GM21367 (cell line): ENCODE measurements around the gene CADM1.

Experiments
- ATAC-seq: cut with Tn5 transposase; IDR thresholded peaks from one replicate; pipeline ENCODE4 v1.9.1; 2021; ENCODE audit not compliant: unreplicated experiment

CADM1 gene

GRCh38 chr11:115159207-115159606, 345.0 kb downstream of the CADM1 start:
- no peak for ATAC-seq

DNA sequence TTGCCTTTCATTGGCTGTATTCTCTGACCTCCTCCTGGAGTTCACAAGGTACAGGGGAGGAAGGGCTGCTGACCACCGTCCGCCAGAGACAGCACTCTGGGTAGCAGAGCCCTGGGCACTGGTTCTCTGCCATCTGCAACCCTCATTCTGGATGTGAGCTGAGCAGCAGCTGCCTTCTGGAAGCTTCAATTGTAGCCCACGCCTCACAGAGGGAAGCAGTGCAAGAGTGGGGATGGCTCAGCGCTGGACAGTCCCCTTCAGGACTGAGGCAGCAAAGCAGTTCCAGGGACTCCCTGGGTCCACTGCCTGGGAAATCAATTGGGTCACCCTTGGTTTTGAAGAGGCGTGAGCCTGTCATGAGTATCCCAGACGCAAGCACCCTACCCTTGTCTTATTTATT, 346.2 kb downstream of the CADM1 start:
- ATAC-seq, result no peak

- ATAC-seq, result no peak
Measured at GRCh38 chr11:115157247-115157646, 347.0 kb downstream of the CADM1 start.

DNA sequence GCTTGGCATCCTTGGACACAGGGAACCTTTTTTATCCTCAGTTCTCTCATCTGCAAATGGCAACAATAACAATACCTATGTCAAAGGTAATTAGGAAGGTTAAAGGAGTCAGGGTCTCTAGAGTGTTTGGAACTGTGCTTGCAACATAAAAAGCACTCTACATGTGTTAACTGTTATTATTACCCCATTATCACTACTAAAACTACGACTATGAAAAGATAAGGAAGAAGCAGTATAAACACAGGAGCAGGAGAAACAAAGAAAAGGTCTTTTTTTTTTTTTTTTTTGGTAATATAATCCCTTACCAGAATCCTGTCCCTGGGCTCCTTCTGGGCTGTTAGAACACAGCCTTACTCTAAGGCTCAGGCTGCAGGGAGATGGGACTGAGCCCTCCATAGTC, 348.2 kb downstream of the CADM1 start:
- no peak for ATAC-seq

GRCh38 chr11:115155320-115155719, 348.9 kb downstream of the CADM1 start:
- ATAC-seq, result no peak

DNA sequence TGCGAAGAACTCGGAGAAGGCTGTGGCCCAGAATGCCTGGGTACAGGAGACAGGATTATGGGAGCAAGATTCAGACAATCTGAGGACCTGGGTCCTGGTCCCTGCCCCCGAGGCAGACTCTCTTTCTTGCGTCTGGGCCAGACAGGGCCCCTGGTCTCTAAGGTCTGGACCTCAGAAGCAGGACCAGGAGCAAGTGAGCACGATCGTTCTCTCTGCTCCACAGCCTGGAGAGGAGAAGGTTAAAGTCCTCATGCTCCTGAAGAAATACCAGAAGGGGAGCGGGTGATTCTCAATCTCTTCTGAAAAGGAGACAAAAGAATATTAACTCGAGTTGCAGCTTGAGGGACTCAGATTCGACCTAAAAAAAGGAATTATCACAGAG, 349.9 kb downstream of the CADM1 start:
- no peak for ATAC-seq

DNA sequence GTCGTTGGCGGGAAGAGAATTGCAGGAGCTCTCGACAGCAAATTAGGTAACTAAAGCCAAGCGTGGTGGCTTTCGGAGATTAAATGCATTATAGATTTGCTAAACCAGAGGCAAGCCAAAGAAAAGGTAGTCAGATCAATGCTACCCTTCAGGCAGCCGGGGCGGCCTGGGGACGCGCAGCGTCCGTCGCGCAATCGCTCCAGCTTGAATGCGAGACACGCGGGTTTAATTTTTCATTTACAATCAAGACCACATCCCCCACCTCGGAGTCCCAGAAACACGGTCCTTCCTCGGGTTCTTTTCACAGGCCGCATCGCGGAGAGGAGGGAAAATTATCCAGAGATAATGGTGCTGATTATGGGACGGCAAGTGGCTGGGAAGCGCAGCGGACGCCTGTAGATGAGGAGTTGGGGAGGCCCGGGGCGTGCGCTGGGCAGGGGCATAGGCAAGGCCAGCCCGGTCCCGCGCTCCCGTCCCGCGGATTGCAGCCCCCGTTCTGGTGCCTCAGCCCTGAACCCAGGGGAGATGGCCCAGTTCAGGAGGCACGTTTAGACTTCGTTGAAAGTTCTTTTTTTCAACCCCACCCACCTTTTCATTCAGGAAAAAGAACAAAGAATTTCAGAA, 350.4 kb downstream of the CADM1 start:
- ATAC-seq, result no peak

DNA sequence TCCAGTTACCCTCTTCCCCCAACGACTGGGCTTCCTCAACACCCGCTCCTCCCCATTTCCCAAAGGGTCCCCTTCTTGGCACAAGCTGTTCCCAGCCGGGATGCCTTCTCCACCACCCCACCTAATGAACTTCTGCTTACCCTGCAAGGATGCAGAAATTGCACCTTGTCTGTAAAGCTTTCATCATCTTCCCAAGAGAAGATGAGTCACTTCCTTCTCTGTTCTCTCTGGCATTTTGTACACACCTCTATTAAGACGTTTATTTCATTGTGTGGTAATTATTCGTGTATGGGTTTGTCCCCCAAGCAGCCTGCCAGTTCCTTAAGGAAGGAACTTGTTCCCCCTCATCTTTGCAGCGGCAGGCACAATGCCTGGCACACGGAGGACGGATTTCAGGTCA, 351.1 kb downstream of the CADM1 start:
- no peak for ATAC-seq

DNA sequence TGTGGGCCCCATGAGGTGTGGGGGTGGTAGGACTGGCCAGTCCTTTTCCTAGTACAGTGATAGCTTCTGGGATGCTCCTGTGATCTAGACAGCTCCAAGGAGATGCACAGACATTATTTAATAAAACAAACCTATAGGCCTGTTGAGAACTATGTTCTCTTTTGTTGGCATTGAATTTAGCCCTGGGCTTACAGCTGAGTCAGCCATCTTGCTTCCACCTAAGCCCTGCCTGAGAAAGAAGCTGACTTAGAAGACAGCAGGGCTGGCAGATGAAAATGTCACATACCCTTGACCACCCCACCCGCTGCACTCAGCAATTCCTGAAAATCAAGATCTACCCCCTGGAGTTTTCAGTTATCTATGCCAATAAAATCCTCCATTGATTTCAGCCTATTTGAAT, 353.2 kb downstream of the CADM1 start:
- ATAC-seq, result no peak

GRCh38 chr11:115148691-115149090, 355.5 kb downstream of the CADM1 start:
- ATAC-seq, result no peak

DNA sequence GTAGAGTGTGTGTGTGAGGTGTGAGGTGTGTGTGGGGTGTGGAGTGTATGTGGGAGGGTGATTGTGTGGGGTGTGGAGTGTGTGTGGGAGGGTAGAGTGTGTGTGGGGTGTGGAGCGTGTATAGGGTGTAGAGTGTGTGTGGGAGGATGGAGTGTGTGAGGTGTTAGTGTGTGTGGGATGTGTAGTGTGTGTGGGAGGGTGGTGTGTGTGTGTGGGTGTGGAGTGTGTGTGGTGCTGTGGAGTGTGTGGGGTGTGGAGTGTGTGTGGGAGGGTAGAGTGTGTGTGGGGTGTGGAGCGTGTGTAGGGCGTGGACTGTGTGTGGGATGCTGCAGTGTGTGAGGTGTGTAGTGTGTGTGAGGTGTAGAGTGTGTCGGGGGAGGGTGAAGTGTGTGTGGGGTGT, 356.1 kb downstream of the CADM1 start:
- no peak for ATAC-seq

DNA sequence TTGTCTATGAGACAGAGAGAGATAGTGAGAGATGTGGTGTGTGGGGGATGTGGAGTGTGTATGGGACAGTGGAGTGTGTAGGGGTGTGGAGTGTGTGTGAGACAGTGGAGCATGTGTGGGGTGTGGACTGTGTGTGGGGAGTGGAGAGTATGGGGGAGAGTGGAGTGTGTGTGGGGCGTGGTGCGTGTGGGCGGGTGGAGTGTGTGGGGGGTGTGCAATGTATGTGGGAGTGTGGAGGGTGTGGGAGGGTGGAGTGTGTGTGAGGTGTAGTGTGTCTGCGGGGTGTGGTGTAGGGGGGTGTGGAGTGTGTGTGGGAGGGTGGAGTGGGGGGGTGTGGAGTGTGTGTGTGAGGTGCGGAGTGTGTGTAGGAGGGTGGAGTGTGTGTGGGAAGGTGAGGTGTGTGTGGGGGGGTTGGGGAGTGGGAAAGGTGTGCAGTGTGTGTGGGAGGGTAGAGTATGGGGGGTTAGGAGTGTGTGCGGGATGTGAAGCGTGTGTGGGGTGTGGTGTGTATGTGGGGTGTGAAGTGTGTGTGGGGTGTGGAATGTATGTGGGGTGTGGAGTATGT, 356.9 kb downstream of the CADM1 start:
- ATAC-seq, result no peak

- no peak for ATAC-seq
Measured at GRCh38 chr11:115146425-115146824, 357.8 kb downstream of the CADM1 start.

DNA sequence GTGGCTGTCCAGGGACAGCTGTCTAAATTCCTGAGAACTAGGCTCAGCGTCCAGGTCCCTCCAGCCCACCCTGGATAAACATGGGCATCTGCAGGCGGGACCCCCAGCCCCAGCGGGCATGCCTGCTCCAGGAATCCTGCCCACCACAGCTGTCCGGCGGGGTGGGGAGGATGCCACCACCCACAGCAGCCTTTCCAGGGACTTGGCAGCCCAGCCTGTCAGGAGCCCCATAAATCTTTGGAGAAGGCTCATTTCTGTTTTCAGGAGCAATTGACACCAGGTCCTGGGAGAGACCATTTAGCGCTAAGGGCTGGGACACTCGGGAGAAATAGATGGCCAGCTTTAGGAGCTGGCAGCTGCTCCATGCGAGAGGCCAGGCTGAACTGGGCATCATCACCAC, 358.9 kb downstream of the CADM1 start:
- no peak for ATAC-seq

GRCh38 chr11:115144914-115145313, 359.3 kb downstream of the CADM1 start:
- ATAC-seq, result no peak

GRCh38 chr11:115144014-115144413, 360.2 kb downstream of the CADM1 start:
- no peak for ATAC-seq

DNA sequence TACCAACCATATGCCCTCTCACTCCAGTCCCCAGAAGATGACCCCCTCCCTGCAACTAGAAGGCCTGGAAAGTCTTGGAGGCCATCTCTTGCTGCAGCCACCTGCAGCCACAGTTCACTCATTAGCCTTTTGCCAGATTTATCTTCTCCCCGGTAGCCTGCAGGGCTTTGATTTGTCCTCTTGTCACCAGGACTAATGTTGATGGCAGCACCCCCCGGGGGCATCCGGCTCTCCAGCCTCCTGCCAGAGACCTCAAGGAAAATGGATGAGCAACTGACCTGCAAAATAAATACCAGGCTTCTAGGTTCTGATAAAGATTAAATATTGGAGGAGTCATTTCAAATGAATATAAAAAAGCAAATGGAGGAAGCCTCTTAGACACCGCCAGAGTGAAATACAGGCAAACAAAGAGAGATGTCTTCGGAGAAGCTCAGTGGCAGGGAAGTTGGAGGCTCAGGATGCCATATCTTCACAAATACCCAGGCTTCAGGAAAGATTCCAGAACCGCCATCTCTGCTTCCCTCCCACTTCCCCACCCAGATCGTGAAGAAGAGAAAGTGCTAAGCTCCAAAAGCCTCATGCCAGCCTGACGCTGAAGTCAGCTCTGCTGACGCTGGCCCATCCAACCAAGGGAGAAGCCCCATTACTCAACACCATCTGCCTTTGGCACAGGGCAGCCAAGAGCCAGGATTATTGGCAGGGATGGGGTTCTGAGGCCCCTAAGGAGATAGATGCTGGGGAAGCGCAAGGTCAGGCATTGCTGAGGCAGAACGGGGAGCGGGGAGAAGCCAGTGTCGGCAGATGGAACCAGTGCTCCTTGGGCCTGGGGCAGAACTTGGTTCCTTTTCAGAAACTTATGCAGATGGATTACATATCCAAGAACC, 362.7 kb downstream of the CADM1 start:
- no peak for ATAC-seq

GRCh38 chr11:115135936-115136335, 368.3 kb downstream of the CADM1 start:
- ATAC-seq, result no peak

- no peak for ATAC-seq
Measured at GRCh38 chr11:115134926-115135325, 369.3 kb downstream of the CADM1 start.

- no peak for ATAC-seq
Measured at GRCh38 chr11:115133475-115134209, 370.6 kb downstream of the CADM1 start.

DNA sequence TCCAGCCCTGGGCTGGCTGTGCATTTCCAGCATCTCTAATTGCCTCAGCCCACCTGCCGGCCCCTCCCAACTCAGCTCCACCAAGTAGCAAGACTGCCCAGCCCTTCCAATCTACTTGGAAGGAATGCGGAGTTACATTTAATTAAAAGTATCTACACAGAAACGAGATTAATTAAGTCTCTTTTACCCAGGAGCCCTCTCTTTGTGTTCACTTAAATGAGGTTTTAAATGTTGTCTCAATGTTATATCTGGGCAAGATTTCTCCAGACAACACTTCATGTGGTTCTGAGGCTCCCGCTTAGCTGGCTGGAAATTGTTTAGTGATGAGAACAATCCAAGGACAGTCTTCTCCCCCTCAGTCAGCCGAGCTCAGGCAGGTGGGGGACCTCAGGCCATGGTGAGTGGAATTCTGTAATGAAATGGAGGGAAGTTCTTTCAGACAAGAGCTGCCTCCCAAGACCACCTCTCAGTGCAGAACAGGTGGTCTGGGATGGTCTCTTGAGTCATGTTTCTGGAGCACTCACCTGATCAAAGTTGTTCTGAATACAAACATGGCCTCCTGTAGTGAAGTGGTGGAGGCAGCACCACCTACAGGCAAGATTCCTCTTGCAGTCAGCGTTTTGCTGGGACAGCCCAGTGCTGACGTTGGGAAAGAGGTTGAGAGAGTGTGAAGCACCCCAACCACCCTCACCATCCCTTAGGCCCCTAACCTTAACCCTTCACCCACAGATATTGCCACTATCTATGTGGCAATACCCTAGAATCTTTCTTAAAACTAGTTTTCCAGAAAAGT, 371.6 kb downstream of the CADM1 start:
- ATAC-seq, result no peak
